Activated gamma-delta T cell treated with Interleukin-2 at 50 U/mL for 16 hours (primary cell): ENCODE data around the gene TNFRSF1B.

Experiments used
- DNase-seq: peaks from one replicate; pipeline ENCODE4 v3.0.0-alpha.2; 2020

TNFRSF1B gene

GRCh38 chr1:12176298-12177118 lies 9.7 kb downstream of the TNFRSF1B start:
- no peak for DNase-seq

GRCh38 chr1:12177156-12177998 lies 10.6 kb downstream of the TNFRSF1B start:
- no peak for DNase-seq

- DNase-seq = peak; percentile 94
These were observed 11.2 kb downstream of the TNFRSF1B start for GRCh38 chr1:12177999-12178441.

- DNase-seq = no peak
These were observed 11.7 kb downstream of the TNFRSF1B start for GRCh38 chr1:12178511-12178910.

GRCh38 chr1:12179111-12179519 lies 12.3 kb downstream of the TNFRSF1B start:
- DNase-seq = peak; percentile 82

- DNase-seq = no peak
These were observed 12.9 kb downstream of the TNFRSF1B start for GRCh38 chr1:12179676-12180075.

GRCh38 chr1:12180315-12180714 lies 13.5 kb downstream of the TNFRSF1B start:
- DNase-seq = no peak

GRCh38 chr1:12180903-12181302 lies 14.1 kb downstream of the TNFRSF1B start:
- no peak for DNase-seq

- DNase-seq = no peak
These were observed 14.8 kb downstream of the TNFRSF1B start for GRCh38 chr1:12181568-12181967.

- DNase-seq = no peak
These were observed 15.7 kb downstream of the TNFRSF1B start for GRCh38 chr1:12182410-12182984.

- DNase-seq = no peak
These were observed 16.5 kb downstream of the TNFRSF1B start for GRCh38 chr1:12183095-12183794.

GRCh38 chr1:12184008-12184681 lies 17.4 kb downstream of the TNFRSF1B start:
- DNase-seq = no peak

GRCh38 chr1:12185036-12185917 lies 18.5 kb downstream of the TNFRSF1B start:
- DNase-seq = no peak

- DNase-seq = no peak
These were observed 19.3 kb downstream of the TNFRSF1B start for GRCh38 chr1:12185918-12186678.

GRCh38 chr1:12186679-12186985 lies 19.8 kb downstream of the TNFRSF1B start:
- no peak for DNase-seq

- DNase-seq = no peak
These were observed 21.3 kb downstream of the TNFRSF1B start for GRCh38 chr1:12188115-12188514.

- DNase-seq = no peak
These were observed 22.0 kb downstream of the TNFRSF1B start for GRCh38 chr1:12188657-12189327.

- no peak for DNase-seq
These were observed 22.5 kb downstream of the TNFRSF1B start for GRCh38 chr1:12189328-12189682.

GRCh38 chr1:12191242-12192032 lies 24.6 kb downstream of the TNFRSF1B start:
- no peak for DNase-seq
